Testis (tissue), 2 donors: ENCODE data around the gene PSMC5.

Experiments
- POLR2A ChIP-seq: fragments of 450-650 bp; IDR thresholded peaks from one replicate; pipeline ENCODE4 v1.6.1; 2017; ENCODE audit warnings: antibody characterized with exemption, mild to moderate bottlenecking, moderate library complexity
- TF ChIP-seq, protein P1 (sequence below), 3 experiments: fragments of 450-650 bp in 2 of 3; fragments of 200-600 bp in 1 of 3; sonication (generic) in 1 of 3; IDR thresholded peaks; one replicate each; pipeline ENCODE4 v1.5.1; 2016 to 2019; ENCODE audit warnings: antibody characterized with exemption in 3 of 3, mild to moderate bottlenecking in 2 of 3, moderate library complexity in 1 of 3

DNA sequence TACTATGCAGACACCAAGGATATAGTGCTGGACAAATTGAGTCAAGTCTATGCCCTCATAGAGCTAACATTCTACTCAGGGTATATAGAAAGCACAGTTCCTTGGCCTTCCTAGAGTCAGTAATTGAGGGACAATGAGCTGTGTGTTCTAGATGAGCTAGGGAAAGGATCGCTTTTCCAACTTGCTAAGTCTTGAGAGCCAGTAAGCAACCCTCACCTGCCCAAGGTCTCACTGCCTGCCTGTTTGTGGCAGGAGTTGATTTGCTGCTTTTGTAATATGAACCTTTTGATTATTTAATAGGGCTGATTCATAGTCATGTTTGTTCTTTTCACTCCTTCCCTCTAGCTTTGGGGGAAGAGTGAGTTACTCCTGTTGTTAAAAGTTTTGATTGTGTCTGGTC is 46.7 kb upstream of the PSMC5 start:
- TF ChIP-seq, protein P1, sequence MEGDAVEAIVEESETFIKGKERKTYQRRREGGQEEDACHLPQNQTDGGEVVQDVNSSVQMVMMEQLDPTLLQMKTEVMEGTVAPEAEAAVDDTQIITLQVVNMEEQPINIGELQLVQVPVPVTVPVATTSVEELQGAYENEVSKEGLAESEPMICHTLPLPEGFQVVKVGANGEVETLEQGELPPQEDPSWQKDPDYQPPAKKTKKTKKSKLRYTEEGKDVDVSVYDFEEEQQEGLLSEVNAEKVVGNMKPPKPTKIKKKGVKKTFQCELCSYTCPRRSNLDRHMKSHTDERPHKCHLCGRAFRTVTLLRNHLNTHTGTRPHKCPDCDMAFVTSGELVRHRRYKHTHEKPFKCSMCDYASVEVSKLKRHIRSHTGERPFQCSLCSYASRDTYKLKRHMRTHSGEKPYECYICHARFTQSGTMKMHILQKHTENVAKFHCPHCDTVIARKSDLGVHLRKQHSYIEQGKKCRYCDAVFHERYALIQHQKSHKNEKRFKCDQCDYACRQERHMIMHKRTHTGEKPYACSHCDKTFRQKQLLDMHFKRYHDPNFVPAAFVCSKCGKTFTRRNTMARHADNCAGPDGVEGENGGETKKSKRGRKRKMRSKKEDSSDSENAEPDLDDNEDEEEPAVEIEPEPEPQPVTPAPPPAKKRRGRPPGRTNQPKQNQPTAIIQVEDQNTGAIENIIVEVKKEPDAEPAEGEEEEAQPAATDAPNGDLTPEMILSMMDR (IDR thresholded peaks at IDR 0.05): no peak
- TF ChIP-seq POLR2A: no peak
